T-helper 1 cell treated with Interleukin-12 subunit alpha and Interleukin-12 subunit beta and Interleukin-4 antibody, amounts not matched to agents 30 ng/mL and 1 ng/mL, for 36 hours (primary cell): Measurements from ENCODE around the gene FKBP15. TPM values are rescaled to one million over a fixed set of nuclear protein-coding genes. Genes with fewer than 3 reads are reported as not detected.

Experiments used
- intact Hi-C: fragments of 100-400 bp; cut with micrococcal nuclease; formaldehyde crosslinking; loops from one replicate; pipeline ENCODE4 v1.15.1; 2024
- total RNA-seq: library from RNA; stranded (reverse); gene quantifications from 2 replicates; pipeline ENCODE4 v1.2.3, GENCODE V29; 2022

The FKBP15 gene
- total RNA-seq, 1 donor from 2014 or later = 43.7 TPM

- intact Hi-C loops = no loop called here
Observed at GRCh38 chr9:113183956-113184488, 37.1 kb downstream of the FKBP15 start.

DNA sequence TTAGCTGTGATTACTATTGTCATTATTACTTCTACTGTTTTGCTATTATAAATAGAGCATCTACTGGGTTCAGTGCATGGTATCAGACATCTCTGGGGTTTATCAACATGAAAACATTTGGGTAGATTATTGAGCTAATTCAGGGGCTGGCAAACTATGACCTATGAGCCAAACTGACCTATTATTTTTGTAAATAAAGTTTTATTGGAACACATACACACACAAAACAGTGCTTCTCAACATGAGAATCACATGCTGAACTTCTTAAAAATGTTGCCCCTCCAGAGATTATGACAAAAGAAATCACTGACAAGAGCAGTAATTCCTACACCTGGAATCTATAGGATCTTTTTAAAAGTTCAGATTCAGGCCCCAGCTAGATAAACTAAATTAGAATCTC is 39.9 kb downstream of the FKBP15 start:
- intact Hi-C loops = no loop called here

DNA sequence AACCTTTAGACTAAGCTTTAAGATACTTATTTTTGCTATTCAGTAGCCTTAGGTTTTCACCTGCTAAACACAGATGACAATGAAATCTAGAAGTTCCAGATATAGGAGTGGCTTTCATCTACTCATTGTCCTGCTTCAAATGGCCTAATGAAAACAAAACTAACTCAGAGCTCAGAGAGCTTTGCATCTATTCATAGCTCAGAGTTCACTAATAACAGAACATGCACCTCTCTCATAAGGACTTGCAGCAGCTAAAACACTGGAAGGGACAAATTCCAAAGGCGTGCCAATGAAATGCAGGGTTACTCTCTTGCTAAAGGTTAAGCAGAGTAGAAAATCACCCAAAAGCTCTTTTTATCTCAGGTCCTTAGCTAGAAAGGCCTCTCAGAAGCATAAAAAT is 41.2 kb downstream of the FKBP15 start:
- intact Hi-C loops = no loop called here

DNA sequence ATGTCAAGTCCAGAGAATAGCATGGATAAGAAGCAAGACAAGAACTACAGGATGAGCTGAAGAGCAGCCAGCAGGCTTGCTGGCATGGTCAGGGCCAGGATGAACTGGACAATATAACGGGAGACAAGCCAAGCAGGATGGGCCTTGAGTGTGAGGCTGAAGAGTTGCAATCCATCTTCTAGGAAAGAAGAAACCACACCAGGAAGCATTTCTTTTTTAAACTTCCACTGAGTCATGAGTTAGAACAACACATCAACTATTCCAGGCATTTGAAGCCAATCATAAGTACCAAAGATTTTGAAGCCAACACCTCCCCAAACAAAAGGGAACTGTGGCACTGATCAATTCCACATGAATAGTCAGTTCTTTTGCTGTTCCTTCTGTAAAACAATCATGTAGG is 43.0 kb downstream of the FKBP15 start:
- intact Hi-C loops = no loop called here

DNA sequence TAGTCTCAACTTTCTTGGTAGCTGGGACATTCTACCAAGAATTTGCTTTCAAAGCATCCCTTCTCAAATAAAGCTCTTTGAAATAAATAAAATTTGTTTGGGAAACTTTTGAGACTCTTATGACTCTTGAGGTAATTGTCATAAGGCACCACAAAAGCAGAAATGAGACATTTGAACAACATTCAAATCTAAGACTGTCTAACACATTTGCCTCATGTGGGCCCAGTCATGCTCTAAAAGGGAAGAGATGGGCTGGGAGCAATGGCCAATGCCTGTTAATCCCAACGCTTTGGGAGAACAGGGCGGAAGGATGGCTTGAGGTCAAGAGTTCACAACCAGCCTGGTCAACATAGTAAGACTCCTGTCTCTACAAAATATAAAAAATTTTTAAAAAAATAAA is 43.8 kb downstream of the FKBP15 start:
- intact Hi-C loops = no loop called here

DNA sequence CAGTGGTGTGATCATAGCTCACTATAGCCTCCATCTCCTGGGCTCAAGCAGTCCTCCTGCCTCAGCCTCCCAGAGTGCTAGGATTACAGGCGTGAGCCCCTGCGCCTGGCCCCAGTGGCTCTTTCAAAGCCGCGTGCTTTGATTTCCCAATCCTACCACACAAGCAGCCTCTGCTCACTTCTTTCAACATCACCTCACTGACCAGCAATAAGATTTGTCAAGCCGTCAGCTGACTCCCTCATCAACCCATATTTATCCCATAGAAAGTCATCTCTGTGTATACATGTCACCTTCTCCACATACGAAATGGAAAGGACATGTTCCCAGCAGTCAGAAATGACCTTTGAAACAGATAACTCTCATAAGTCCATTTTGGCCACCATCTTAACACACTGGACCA is 44.3 kb downstream of the FKBP15 start:
- intact Hi-C loops = no loop called here

- intact Hi-C loops = no loop called here
Observed at GRCh38 chr9:113173341-113173740, 47.7 kb downstream of the FKBP15 start.

DNA sequence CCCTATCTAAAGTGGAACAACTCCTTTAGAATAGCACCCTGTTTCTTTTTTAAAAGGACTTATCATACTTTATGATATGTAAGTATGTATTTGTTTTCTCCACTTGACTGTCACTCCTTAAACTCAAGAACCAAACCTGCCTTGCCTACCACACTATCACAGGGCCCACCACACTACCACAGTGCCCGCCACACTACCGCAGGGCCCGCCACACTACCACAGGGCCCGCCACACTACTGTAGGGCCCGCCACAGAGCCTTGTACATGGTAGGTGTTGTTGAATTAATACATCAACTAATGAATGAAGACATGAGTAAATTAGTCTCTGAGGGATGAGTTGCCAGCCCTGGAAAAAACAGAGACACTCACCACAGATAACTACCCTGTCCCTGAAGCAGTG is 52.3 kb downstream of the FKBP15 start:
- intact Hi-C loops = no loop called here

DNA sequence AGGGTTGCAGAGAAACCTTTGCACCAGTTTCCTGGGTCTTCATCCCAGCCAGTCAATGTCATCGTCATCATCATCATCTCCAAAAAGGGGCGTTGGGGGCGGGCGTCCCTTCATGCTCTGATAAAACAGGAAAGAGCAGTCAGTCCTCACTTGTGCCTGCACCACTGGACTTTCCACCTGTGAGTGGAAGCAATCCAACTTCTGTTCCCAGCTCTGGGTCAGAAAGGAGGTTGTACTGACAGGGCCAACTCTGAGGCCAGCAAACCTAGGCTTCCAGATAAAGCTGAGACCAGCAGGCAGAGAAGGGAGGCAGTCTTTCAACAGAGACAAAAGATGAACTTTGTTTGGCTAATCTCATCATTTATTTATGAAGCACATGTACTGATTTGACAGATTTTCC is 55.0 kb downstream of the FKBP15 start:
- intact Hi-C loops = no loop called here

- intact Hi-C loops = no loop called here
Observed at GRCh38 chr9:113164536-113165300, 56.4 kb downstream of the FKBP15 start.

DNA sequence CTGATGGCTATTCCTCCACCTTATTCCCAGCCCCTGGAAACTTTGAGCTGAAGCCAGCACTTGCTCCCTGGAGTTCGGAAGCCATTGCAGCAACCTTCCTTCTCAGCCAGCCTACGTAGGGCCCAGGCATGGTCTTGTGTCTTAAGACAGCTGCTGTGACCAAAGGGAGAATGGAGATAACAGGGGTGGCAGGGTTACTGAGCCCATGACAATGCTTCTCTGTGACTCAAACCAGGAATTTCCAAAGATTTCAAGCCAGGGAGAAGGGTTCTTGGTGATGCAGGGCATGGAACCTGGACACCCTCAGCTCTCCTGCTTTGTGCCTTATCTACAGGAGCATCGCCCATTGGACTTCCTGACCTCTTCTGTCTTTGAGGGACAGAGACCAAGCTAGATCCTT is 58.1 kb downstream of the FKBP15 start:
- intact Hi-C loops = no loop called here

DNA sequence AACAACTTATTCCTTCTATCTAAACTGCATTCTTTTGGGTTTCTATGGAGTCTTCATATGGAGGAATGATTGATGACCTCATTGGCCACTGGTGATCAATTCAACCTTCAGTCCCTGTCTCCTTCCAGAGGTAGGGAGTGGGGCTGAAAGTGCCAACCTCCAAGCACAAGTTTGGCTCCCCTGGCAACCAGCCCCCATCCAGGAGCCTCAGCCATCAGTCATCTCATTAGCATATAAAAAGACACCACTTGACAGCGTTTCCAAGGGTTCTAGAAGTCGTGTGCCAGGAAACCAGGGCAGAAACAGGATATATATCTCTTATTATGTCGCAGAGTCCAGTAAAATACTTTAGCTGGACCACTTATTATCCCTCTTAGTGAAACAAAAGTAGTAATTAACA is 60.5 kb downstream of the FKBP15 start:
- intact Hi-C loops = no loop called here

DNA sequence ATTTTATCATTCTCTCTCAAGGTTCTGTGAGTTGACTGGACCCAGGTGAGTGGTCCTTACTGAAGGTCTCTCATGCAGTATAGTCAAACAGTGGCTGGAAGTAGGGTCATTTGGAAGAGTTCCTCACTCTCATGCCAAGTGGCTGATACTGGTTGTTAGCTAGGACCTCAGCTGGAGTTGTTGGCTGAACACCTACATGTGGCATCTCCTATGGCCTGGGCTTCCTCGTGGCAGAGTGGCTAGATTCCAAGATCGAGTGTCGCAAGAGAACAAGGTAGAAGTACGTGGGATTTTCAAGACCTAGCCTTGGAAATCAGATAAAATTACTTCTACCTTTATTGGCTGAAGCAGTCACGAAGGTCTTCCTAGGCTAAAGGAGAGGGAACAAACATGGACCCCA is 62.6 kb downstream of the FKBP15 start:
- intact Hi-C loops = loop anchor here (10.0 kb wide), 2 partner anchors 404 to 784 kb away; partner anchors contain the start of gene SNX30

- intact Hi-C loops = loop anchor here (1.0 to 10.0 kb wide), 3 partner anchors 253 to 782 kb away; partner anchors contain the start of genes C9orf43, POLE3 and SNX30
Observed at GRCh38 chr9:113156880-113157279, 64.2 kb downstream of the FKBP15 start.

- intact Hi-C loops = loop anchor here (1.0 to 10.0 kb wide), 3 partner anchors 254 to 781 kb away; partner anchors contain the start of genes C9orf43, POLE3 and SNX30
Observed at GRCh38 chr9:113155911-113156588, 65.0 kb downstream of the FKBP15 start.

- intact Hi-C loops = loop anchor here (5.0 to 10.0 kb wide), 6 partner anchors 187 to 1673 kb away; partner anchors contain the start of genes DNAJC25, ECPAS, KIAA1958 and SNX30
Observed at GRCh38 chr9:113154946-113155345, 66.1 kb downstream of the FKBP15 start.

DNA sequence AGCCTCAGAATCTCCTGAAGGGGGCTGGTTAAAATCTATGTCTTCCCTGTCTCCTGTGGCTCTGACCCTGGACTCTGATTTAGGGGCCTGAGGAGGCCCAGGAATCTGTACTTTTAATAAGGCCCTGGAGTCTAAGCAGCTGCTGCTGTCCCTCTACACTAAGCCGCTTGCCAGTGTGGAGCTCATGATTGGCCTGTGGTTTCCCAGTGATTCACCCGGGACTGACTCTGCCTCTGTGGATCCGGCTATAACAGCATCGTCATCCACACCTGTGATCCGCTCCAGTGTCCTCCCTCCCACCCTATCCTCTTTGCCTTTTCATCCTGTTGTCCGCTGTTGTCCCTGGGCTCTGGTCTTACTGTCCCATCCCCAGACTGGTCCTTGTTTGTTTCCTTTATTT is 66.6 kb downstream of the FKBP15 start:
- intact Hi-C loops = loop anchor here (5.0 to 10.0 kb wide), 6 partner anchors 188 to 1672 kb away; partner anchors contain the start of genes DNAJC25, ECPAS, KIAA1958 and SNX30

DNA sequence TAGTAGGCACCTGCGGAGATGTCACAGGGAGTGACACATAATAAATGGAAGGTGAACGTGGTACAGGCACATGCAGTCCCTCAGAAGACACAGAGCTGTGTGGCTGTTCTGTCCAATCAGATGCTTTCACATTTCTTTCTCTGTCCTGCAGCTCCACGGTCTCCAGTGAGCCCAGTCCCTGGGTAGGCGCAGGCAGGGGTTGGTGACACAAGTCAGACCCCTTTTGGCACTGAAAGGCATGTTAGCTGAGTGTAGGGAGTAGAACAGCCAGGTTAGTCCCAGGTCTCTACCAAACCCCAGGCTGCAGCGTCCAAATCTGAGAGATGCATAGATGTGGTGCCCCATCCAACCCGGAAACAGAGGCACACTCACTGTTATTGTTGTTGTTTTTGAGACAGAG is 67.5 kb downstream of the FKBP15 start:
- intact Hi-C loops = loop anchor here (5.0 to 10.0 kb wide), 6 partner anchors 189 to 1671 kb away; partner anchors contain the start of genes DNAJC25, ECPAS, KIAA1958 and SNX30

- intact Hi-C loops = loop anchor here (5.0 to 10.0 kb wide), 6 partner anchors 190 to 1670 kb away; partner anchors contain the start of genes DNAJC25, ECPAS, KIAA1958 and SNX30
Observed at GRCh38 chr9:113152699-113153098, 68.4 kb downstream of the FKBP15 start.

DNA sequence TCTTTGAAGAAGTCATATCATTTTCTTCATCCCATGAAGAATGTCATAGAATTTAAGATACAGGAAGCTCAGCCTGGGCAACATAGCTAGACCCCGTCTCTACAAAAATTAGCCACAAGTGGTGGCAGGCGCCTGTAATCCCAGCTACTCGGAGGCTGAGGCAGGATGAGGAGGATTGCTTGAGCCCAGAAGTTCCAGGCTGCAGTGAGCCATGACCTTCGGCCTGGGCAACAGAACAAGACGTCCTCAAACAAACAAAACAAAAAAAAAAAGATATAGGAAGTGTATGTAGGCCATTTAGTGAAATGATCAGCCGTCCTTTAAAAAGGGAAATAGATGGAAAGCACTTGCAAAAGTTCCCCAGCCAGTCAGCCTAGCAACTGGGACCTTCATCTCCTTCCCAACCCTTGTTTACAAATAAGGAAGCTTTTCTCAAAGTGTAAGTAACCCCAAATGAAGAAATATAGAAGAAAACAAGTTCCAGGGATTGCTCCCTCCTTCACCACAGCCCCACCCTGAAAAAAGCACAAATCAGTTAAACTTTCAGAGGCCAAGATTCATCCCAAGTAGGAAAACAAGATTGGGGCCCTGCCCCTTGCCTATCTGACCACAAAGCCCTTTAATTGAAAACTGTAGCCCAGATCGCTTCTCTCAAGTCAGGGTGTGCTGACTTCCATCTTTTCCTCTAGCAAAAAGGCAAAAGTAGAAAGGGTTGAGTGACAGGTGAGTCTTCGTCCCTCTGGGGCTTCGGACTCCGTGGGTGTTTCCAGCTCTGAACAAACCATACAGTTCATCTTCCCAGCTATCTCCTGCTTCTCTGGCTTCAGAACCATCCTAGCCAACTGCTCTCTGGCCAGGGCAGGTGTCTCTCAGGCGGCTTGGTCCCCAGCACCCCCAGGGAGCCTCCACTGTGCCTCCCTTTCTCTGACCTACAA is 69.1 kb downstream of the FKBP15 start:
- intact Hi-C loops = loop anchor here (1.0 to 10.0 kb wide), 9 partner anchors 190 to 1670 kb away; partner anchors contain the start of genes ALAD, C9orf43, DNAJC25 and ECPAS
